HG03432 (cell line): Measurements from ENCODE around the gene KRT79.
"Not testable (repeated sequence)": the region's sequence is repeated elsewhere in the genome, so short reads cannot be mapped to it uniquely, and the experiment has no call there.

ENCODE experiments used
- ATAC-seq: cut with Tn5 transposase; IDR thresholded peaks from one replicate; pipeline ENCODE4 v1.9.1; 2021; ENCODE audit warnings: mild to moderate bottlenecking, moderate library complexity; ENCODE audit not compliant: unreplicated experiment

Gene KRT79

GRCh38 chr12:52833922-52834726 is at the start of gene KRT79:
Gene KRT79, minus strand, starts transcription at chr12:52834311. Its CDS starts 51 bp downstream, at chr12:52834260.
- no peak for ATAC-seq

- not testable (repeated sequence) for ATAC-seq
Measured at GRCh38 chr12:52880499-52880898, 46.4 kb upstream of the KRT79 start.

- ATAC-seq: peak; percentile 68
Measured at GRCh38 chr12:52879394-52880351, 45.6 kb upstream of the KRT79 start.

- no peak for ATAC-seq
Measured at GRCh38 chr12:52878507-52879393, 44.6 kb upstream of the KRT79 start.

- ATAC-seq: no peak
Measured at GRCh38 chr12:52877242-52877641, 43.1 kb upstream of the KRT79 start.

- no peak for ATAC-seq
Measured at GRCh38 chr12:52876372-52876771, 42.3 kb upstream of the KRT79 start.

- ATAC-seq: no peak
Measured at GRCh38 chr12:52874573-52875435, 40.7 kb upstream of the KRT79 start.

GRCh38 chr12:52873832-52874572 is 39.9 kb upstream of the KRT79 start:
- ATAC-seq: no peak

- no peak for ATAC-seq
Measured at GRCh38 chr12:52873513-52873831, 39.4 kb upstream of the KRT79 start.

- ATAC-seq: no peak
Measured at GRCh38 chr12:52872644-52873389, 38.7 kb upstream of the KRT79 start.

GRCh38 chr12:52871291-52872039 is 37.4 kb upstream of the KRT79 start:
- no peak for ATAC-seq

GRCh38 chr12:52870361-52871290 is 36.5 kb upstream of the KRT79 start:
- ATAC-seq: peak; percentile 54

- ATAC-seq: no peak
Measured at GRCh38 chr12:52867642-52868041, 33.5 kb upstream of the KRT79 start.

GRCh38 chr12:52867152-52867551 is 33.0 kb upstream of the KRT79 start:
- ATAC-seq: no peak

- ATAC-seq: no peak
Measured at GRCh38 chr12:52865090-52865944, 31.2 kb upstream of the KRT79 start.

GRCh38 chr12:52862023-52862422 is 27.9 kb upstream of the KRT79 start:
- no peak for ATAC-seq
